Trophoblast cell (in vitro differentiated cells and primary cell): ENCODE results near the gene GPRASP2. TPM values are rescaled to one million over a fixed set of nuclear protein-coding genes. Genes with fewer than 3 reads are reported as not detected.
"Not testable (repeated sequence)": the region's sequence is repeated elsewhere in the genome, so short reads cannot be mapped to it uniquely, and the experiment has no call there.

Experiments
- DNase-seq, 2 donors: peaks; one replicate each; pipeline ENCODE4 v3.0.0-alpha.2; 2016
- H2AFZ ChIP-seq: 2 replicates; pipeline ENCODE4 v1.6.1; 2013; ENCODE audit warnings: low read length, moderate library complexity, mild to moderate bottlenecking; ENCODE audit not compliant: insufficient read depth, poor library complexity
- H2AK5ac ChIP-seq: 2 replicates; pipeline ENCODE4 v1.6.1; 2013; ENCODE audit warnings: mild to moderate bottlenecking, low read length
- H2BK120ac ChIP-seq: 2 replicates; pipeline ENCODE4 v1.6.1; 2013; ENCODE audit warnings: low read length, mild to moderate bottlenecking, moderate library complexity; ENCODE audit not compliant: insufficient read depth, poor library complexity
- H2BK12ac ChIP-seq: 2 replicates; pipeline ENCODE4 v1.6.1; 2013; ENCODE audit warnings: mild to moderate bottlenecking, low read length, moderate library complexity
- H2BK5ac ChIP-seq: 2 replicates; pipeline ENCODE4 v1.6.1; 2013; ENCODE audit warnings: low read length, low read depth, moderate library complexity, mild to moderate bottlenecking; ENCODE audit not compliant: poor library complexity
- H3K14ac ChIP-seq: 2 replicates; pipeline ENCODE4 v1.6.1; 2013; ENCODE audit warnings: mild to moderate bottlenecking, low read length
- H3K18ac ChIP-seq: 2 replicates; pipeline ENCODE4 v1.6.1; 2013; ENCODE audit warnings: mild to moderate bottlenecking, low read length
- H3K23ac ChIP-seq: 2 replicates; pipeline ENCODE4 v1.6.1; 2013; ENCODE audit warnings: low read length
- H3K27ac ChIP-seq: 2 replicates; pipeline ENCODE4 v1.5.1; 2013; ENCODE audit warnings: low read depth, mild to moderate bottlenecking, inconsistent platforms, low read length, moderate library complexity
- H3K27me3 ChIP-seq: 2 replicates; pipeline ENCODE4 v1.6.1; 2013; ENCODE audit warnings: inconsistent platforms, mild to moderate bottlenecking, low read length, moderate library complexity; ENCODE audit not compliant: insufficient read depth
- H3K36me3 ChIP-seq, 2 experiments: 1 replicate in 1 of 2; 2 replicates in 1 of 2; pipeline ENCODE4 v1.6.1; 2013; ENCODE audit warnings: low read length in 2 of 2, mild to moderate bottlenecking in 2 of 2, moderate library complexity in 1 of 2; ENCODE audit not compliant: insufficient read depth in 2 of 2, control insufficient read depth in 1 of 2
- H3K4ac ChIP-seq: 2 replicates; pipeline ENCODE4 v1.6.1; 2013; ENCODE audit warnings: low read depth, mild to moderate bottlenecking, low read length, moderate library complexity
- H3K4me1 ChIP-seq, 2 experiments: 1 replicate in 1 of 2; 2 replicates in 1 of 2; pipeline ENCODE4 v1.6.1; 2013; ENCODE audit warnings: low read length in 2 of 2, mild to moderate bottlenecking in 2 of 2, moderate library complexity in 1 of 2; ENCODE audit not compliant: insufficient read depth in 2 of 2, control insufficient read depth in 1 of 2
- H3K4me2 ChIP-seq: 2 replicates; pipeline ENCODE4 v1.6.1; 2013; ENCODE audit warnings: inconsistent platforms, mild to moderate bottlenecking, low read length, moderate library complexity
- H3K4me3 ChIP-seq: 2 replicates; pipeline ENCODE4 v1.5.1; 2013; ENCODE audit warnings: mild to moderate bottlenecking, low read depth, low read length, inconsistent platforms
- H3K79me1 ChIP-seq: one replicate; pipeline ENCODE4 v1.6.1; 2013; ENCODE audit warnings: low read length
- H3K79me2 ChIP-seq: 2 replicates; pipeline ENCODE4 v1.6.1; 2013; ENCODE audit warnings: low read length, mild to moderate bottlenecking; ENCODE audit not compliant: control insufficient read depth, insufficient read depth, poor library complexity
- H3K9ac ChIP-seq: 2 replicates; pipeline ENCODE4 v1.6.1; 2013; ENCODE audit warnings: mild to moderate bottlenecking, low read length
- H3K9me3 ChIP-seq: 2 replicates; pipeline ENCODE4 v1.6.1; 2013; ENCODE audit warnings: low read depth, mild to moderate bottlenecking, control low read depth, inconsistent platforms, low read length; ENCODE audit not compliant: insufficient read depth
- H4K12ac ChIP-seq: 2 replicates; pipeline ENCODE4 v1.6.1; 2013; ENCODE audit warnings: low read depth, mild to moderate bottlenecking, low read length, moderate library complexity
- H4K8ac ChIP-seq: 2 replicates; pipeline ENCODE4 v1.6.1; 2013; ENCODE audit warnings: low read depth, mild to moderate bottlenecking, low read length, moderate library complexity
- H4K91ac ChIP-seq: one replicate; pipeline ENCODE4 v1.6.1; 2013; ENCODE audit warnings: low read depth, mild to moderate bottlenecking, low read length, moderate library complexity
- WGBS: extraction: QIAGEN DNeasy Blood & Tissue Kit; methylation state at CpG from one replicate; pipeline ENCODE4 v1.1.7; 2013; ENCODE audit warnings: missing lambda C conversion rate; ENCODE audit not compliant: insufficient read length, insufficient coverage; ENCODE audit errors: extremely low coverage; 5-methylcytosine and 5-hydroxymethylcytosine counted together
- polyA plus RNA-seq: library from polyadenylated mRNA; stranded (reverse); fragments of 200-250 nt; gene quantifications from 2 replicates; pipeline ENCODE4 v1.2.3, GENCODE V29; 2013

The GPRASP2 gene
- 2.4 and 2.8 TPM in 2 replicates for polyA plus RNA-seq

DNA sequence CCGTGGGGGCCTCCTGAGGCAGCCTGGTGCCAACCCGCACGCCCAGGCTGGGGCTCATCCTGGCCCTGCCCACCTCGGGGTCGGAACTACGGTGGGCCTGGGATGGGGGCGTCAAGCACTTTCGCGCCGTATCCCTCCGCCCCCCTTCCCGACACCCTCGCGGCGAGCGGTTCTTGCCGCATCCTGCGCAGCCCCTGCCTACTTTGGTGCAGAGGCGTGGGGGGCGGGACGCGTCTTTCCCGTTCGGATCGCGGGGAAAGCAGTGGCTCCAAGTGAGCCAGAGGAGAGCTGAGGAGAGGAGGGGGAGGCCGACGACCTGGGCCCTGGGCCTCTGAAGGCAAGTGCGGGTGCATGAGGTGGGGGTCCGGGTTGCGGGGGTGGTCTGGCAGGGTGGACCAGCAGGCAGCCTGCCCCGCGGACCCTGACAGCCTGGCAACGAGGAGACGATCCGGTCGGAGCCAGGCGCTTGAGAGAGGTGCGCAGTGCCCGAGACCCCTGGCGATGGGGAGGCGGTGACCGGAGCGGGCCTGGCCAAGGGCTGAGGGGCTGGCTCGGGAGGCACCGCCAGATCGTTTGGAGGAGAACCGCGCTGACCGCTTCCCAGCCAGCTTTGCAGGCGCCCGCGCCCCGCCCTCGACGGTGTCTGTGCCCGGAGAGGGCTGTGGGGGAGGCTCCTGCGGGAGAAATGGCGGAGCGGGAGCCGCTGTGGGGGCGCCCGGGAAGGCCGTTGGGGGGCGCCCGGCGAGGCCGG is at the start of gene GPRASP2:
GPRASP2 (plus strand) TSS at position 233 of the 751 bp plus-strand sequence. CDS start 2,422 bp downstream, outside the sequence.
- Histone ChIP-seq H3K36me3 (no peaks in the 10 kb centered on the region), H4K8ac (peak within 1 kb of the TSS; percentile 62), H3K27me3 (peaks cover 3% of the 10 kb centered on the region), H3K4me1 (peaks cover 0 to 3% of the 10 kb centered on the region in 2 experiments), H3K23ac (no peak within 1 kb of the TSS), H3K18ac (no peak within 1 kb of the TSS), H4K12ac (peak within 1 kb of the TSS; percentile 47), H3K4me3 (peak within 1 kb of the TSS; percentile 77), H3K27ac (no peak within 1 kb of the TSS), H2BK12ac (no peak within 1 kb of the TSS), H3K9ac (no peak within 1 kb of the TSS), H3K9me3 (no peaks in the 10 kb centered on the region), H2AK5ac (no peak within 1 kb of the TSS), H3K4ac (no peak within 1 kb of the TSS), H2BK5ac (no peak within 1 kb of the TSS), H2AFZ (peak within 1 kb of the TSS; percentile 35), H3K4me2 (peak within 1 kb of the TSS; percentile 99), H2BK120ac (no peak within 1 kb of the TSS), H4K91ac (no peak within 1 kb of the TSS), H3K79me1 (no peaks in the 10 kb centered on the region), H3K14ac (peak within 1 kb of the TSS; percentile 20), H3K79me2 (no peaks in the 10 kb centered on the region)
- peak; percentile 9 to 44 for DNase-seq
- no CpG with 5 or more reads among the region's 68 CpGs for WGBS

GRCh38 chrX:102663820-102664219 is 48.4 kb upstream of the GPRASP2 start:
- H3K9me3 ChIP-seq, H3K4me3 ChIP-seq, H3K4ac ChIP-seq, DNase-seq, H2BK120ac ChIP-seq, H4K8ac ChIP-seq, H2AFZ ChIP-seq, H3K4me1 ChIP-seq, H3K4me2 ChIP-seq, H2BK5ac ChIP-seq, H3K79me2 ChIP-seq, H3K14ac ChIP-seq, H3K36me3 ChIP-seq, H3K9ac ChIP-seq, H3K79me1 ChIP-seq, H4K12ac ChIP-seq, H4K91ac ChIP-seq, H3K27ac ChIP-seq, H2BK12ac ChIP-seq, H2AK5ac ChIP-seq, H3K18ac ChIP-seq, H3K23ac ChIP-seq, H3K27me3 ChIP-seq: not testable (repeated sequence)
- WGBS = no CpG with 5 or more reads among the region's 4 CpGs

DNA sequence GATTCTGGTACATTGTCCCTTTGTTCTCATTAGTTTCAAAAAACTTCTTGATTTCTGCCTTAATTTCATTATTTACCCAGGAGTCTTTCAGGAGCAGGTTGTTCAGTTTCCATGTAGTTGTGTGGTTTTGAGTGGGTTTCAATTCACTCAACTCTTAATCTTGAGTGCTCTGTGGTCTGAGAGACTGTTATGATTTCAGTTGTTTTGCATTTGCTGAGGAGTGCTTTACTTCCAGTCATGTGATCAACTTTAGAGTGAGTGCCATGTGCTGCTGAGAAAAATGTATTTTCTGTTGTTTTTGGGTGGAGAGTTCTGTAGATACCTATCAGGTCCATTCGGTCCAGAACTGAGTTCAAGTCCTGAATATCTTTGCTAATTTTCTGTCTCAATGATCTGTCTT is 45.2 kb upstream of the GPRASP2 start:
- H2BK120ac ChIP-seq, DNase-seq: not testable (repeated sequence)

GRCh38 chrX:102669526-102669925 is 42.7 kb upstream of the GPRASP2 start:
- Histone ChIP-seq H2BK12ac (no peak overlapping the region), H2BK120ac (no peak overlapping the region), H3K79me1 (no peaks in the 10 kb centered on the region), H3K4me1 (no peaks in the 10 kb centered on the region), H3K23ac (no peak overlapping the region), H4K91ac (no peak overlapping the region), H3K9me3 (no peaks in the 10 kb centered on the region), H3K9ac (no peak overlapping the region), H4K12ac (no peak overlapping the region), H2AFZ (no peak overlapping the region), H3K27ac (no peak overlapping the region), H2AK5ac (no peak overlapping the region), H4K8ac (no peak overlapping the region), H3K14ac (no peak overlapping the region), H3K4me3 (no peak overlapping the region), H3K79me2 (no peaks in the 10 kb centered on the region), H3K4ac (no peak overlapping the region), H3K27me3 (no peaks in the 10 kb centered on the region), H2BK5ac (no peak overlapping the region), H3K36me3 (no peaks in the 10 kb centered on the region), H3K18ac (no peak overlapping the region), H3K4me2 (no peak overlapping the region)
- no CpG with 5 or more reads among the region's 4 CpGs for WGBS
- no peak for DNase-seq

More for the DNA sequence above, 45.2 kb upstream of the GPRASP2 start:
- H4K91ac ChIP-seq, H2BK5ac ChIP-seq, H2AFZ ChIP-seq, H3K4me1 ChIP-seq, H3K9ac ChIP-seq, H3K23ac ChIP-seq, H3K27me3 ChIP-seq, H3K27ac ChIP-seq, H3K79me2 ChIP-seq, H2AK5ac ChIP-seq, H3K4me2 ChIP-seq, H2BK12ac ChIP-seq, H4K8ac ChIP-seq, H3K4ac ChIP-seq, H3K4me3 ChIP-seq, H3K79me1 ChIP-seq, H3K9me3 ChIP-seq, H3K18ac ChIP-seq, H4K12ac ChIP-seq, H3K14ac ChIP-seq, H3K36me3 ChIP-seq: not testable (repeated sequence)
- WGBS = no CpG with 5 or more reads among the region's 1 CpG
